Endometrial microvascular endothelial cells (primary cell): ENCODE data around the gene CELA3B. TPM values are rescaled to one million over a fixed set of nuclear protein-coding genes. Genes with fewer than 3 reads are reported as not detected.
"Not testable (repeated sequence)": the region's sequence is repeated elsewhere in the genome, so short reads cannot be mapped to it uniquely, and the experiment has no call there.

ENCODE experiments used
- in situ Hi-C: cut with HindIII; loops from 2 replicates; pipeline ENCODE4 v1.10.0; 2017; ENCODE audit warnings: low sequenced_read_pairs, low pct_unique_long_range_greater_than_20kb; ENCODE audit errors: inconsistent ontology term
- total RNA-seq: library from RNA; depleted of rRNA; stranded (reverse); fragments of >200 nt; gene quantifications from one replicate; pipeline ENCODE4 v1.2.3, GENCODE V29; 2015; ENCODE audit errors: inconsistent ontology term

CELA3B gene, protein sequence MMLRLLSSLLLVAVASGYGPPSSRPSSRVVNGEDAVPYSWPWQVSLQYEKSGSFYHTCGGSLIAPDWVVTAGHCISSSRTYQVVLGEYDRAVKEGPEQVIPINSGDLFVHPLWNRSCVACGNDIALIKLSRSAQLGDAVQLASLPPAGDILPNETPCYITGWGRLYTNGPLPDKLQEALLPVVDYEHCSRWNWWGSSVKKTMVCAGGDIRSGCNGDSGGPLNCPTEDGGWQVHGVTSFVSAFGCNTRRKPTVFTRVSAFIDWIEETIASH
- total RNA-seq = not detected

- in situ Hi-C loops = not testable (repeated sequence)
Measured at GRCh38 chr1:21976703-21977239, at the start of gene CELA3B. TSS of gene CELA3B (plus strand) at chr1:21977022. CDS start at chr1:21977040, 18 bp downstream.

- in situ Hi-C loops = no loop called here
Measured at GRCh38 chr1:21927533-21928237, 49.1 kb upstream of the CELA3B start.

- in situ Hi-C loops = no loop called here
Measured at GRCh38 chr1:21930080-21930571, 46.7 kb upstream of the CELA3B start.

DNA sequence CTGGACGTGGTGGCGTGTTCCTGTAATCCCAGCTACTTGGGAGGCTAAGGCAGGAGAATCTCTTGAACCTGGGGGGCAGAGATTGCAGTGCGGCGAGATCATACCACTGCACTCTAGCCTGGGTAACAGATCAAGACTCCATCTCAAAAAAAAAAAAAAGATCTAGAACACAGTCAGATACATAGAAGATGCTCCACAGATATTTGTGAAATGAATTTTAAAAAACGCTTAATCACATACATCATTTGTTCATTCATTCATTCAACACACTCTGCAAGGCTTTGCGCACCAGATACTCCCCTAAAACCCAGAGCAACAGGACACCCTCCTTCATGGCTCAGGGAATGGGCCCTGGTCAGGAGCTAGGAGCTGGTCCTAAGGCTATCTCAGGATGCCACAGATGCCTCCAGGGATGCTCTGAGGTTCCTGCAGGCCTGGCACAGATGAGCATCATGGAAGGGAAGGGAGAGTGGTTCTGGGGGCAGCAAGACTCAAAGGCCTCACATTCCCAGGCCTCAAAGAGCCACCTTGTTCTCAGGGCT, 46.1 kb upstream of the CELA3B start:
- in situ Hi-C loops = no loop called here

- in situ Hi-C loops = no loop called here
Measured at GRCh38 chr1:21931171-21932093, 45.4 kb upstream of the CELA3B start.

DNA sequence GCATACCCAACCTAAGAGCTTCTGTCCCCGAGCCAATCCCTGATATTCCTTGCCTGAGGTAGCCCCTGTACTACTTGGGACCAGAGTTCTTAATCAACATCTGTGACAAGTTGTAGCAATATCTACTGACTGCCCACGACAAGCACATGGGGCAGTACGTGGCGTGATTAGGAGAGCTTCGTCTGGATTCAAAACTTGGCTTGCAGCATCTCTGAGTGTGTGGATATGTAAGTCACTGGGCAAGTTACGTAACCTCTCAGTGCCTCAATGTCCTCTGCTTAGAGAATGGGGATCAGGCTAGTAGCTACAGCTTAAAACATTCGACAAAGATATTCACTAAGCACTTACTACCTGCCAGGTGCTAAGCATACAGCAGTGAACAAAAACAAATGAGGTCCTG, 44.7 kb upstream of the CELA3B start:
- in situ Hi-C loops = no loop called here

DNA sequence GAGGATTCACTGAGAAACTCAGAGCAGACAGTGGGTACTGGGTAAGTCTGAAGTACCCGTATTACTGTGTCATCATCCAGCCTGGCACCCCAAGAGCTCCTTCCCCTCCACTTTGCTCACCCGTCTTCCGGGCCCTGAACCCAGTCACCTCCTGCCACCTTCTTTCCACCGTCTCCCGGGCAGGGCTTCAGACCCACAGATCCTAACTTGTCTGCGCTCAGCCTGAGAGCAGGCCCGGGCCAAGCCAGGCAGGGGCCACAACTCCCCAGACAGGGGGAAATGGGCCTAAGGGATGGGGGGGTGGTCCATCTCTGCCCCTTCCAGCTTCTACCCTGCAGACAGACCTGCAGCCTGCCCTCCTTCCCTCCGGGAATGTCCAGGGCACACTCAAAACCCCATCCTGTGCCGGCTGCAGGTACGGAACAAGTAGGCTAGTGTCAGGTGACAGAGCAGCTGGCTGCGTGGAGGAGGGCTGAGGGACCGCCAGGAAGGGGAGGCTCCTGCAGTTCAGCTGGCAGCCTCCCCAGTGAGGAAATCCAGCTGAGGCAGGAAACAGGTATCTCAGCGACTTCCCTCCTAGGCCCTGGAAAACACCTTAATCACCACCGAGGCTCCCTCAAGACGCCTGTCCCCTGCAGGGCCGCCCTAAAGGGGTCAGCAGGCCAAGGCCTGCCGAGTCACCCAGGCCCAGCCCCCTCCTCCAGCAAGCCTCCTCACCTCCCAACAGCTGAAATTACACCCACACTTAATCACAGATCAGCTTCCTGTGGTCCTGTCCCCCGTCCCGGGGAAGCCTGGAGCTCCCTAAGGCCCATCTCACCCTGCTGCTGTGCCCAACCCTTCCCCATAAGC, 43.2 kb upstream of the CELA3B start:
- in situ Hi-C loops = no loop called here

DNA sequence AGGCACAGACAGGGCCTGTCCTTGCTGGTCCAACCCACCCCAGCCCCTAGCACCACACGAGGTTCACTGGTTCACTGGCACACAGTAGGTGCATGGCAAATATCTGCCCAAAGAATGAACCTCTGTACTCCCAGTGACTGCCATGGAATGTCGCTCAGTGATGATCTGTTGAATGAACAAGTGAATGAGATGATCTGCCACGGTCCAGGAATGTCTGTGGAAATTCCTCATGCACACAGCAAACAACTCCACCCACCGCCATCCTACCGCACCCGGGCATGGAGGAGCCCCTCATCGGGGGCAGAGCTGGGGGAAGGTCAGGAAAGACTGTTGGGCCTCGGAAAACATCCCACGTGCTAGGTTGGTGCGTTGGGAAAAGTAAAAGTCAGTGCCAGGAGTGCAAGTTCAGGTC, 41.4 kb upstream of the CELA3B start:
- in situ Hi-C loops = no loop called here

- in situ Hi-C loops = no loop called here
Measured at GRCh38 chr1:21935891-21936365, 40.9 kb upstream of the CELA3B start.

DNA sequence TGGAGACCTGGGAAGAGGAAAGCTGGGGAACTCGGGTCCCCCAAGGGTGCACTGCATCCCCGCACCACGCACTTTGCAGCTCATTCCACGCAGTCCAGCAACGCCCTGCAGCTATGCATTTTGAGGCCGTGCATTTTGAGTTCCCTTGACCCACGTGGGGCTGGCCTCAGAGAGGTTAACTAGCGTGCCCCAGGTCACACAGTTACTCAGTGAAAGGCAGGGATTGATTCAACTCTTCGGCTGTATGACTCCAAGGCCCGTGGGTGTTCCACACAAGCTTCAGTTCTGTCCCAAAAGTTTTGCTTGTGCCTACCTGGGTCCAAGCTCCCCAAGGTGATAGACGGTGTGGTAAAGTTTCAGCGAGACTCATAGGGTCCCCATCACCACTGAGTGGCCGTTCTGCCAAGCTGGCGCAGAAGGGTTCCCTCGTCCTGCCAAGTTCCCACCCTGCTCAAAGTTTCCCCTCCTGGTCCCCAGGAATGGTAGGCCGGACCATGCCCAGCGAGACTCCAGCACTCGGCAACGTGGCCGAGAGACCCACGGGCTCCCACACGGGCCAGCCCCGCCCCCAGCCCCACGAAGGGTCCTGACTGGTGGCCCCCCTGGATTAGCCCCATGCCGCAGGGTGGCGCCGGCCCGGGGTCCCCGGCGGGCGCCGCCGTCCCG, 40.3 kb upstream of the CELA3B start:
- in situ Hi-C loops = no loop called here

DNA sequence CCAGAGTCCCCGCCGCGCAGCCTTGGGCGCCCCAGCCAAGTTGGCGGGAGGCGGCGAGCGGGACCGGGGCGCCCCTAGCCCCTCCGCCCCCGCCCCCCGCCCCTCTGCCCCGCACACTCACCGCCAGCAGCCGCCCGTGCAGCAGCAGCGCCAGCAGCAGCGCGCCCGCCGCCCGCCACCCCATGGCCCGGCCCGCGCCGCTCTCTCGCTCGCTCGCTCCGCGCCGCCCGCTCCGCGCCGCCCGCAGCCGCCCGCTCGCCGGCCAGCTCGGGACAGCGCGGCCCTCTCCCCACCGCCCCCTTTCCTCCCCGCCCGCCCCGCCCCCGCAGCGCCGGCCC, 39.8 kb upstream of the CELA3B start, which contains the start of gene HSPG2:
TSS of gene HSPG2 (minus strand) at position 277 of the 338 bp plus-strand sequence. CDS start at position 184, 93 bp downstream.
- in situ Hi-C loops = no loop called here

DNA sequence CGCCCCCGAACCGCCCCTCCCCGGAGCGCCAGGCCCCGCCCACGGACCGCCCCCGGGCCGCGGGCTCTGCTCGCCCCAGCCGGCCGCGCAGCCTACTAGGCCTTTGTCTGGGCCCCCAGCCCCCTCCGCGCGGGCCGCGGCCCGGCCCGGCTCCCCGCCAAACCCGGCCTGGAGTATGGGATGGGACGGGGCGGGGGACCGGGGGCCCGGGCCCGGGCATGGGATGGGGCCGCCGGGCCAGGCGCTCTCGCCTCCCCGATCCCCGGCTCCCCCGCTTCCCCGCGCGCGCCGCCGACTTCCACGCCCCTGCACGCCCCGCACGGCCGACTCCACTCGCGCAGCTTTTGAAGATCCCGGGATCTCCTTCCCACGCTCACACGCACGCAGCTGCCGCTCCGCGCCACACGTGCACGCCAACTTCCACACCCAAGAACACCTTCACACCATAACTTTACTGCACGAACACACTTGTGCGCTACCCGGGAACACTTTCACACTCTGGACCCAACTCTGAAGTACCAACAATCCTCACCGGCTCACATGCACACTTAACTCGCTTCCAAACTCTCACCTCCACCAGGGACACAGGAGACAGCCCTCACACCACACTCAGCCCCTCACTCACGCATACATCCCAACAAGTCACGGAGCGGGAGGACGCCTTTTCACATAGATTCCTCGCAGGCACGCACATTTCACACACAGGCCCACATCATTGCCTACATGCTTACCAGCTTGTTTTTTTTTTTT, 39.3 kb upstream of the CELA3B start:
- in situ Hi-C loops = no loop called here

GRCh38 chr1:21938732-21939538, 37.9 kb upstream of the CELA3B start:
- in situ Hi-C loops = no loop called here

GRCh38 chr1:21939650-21940374, 37.0 kb upstream of the CELA3B start:
- in situ Hi-C loops = no loop called here

DNA sequence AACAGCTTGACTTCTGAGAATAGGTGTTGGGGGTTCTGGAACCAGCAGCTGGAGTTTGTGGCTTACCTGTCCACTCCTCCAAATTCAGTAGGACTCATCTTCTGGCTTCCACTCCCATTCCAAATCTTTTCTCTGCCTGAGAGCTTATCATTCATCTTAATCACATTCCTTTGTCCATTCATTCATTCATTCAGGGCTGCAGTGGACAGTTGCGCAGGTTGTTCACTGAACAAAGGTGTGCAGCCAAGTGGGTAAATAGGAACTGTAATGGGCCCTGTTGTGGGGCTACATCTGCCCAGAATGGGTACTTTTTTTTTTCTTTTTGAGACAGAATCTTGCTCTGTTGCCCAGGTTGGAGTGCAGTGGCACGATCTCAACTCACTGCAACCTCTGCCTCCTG, 36.3 kb upstream of the CELA3B start:
- in situ Hi-C loops = no loop called here
